GM23338 (cell line): ENCODE measurements around the gene SAMD4A. TPM values are rescaled to one million over a fixed set of nuclear protein-coding genes. Genes with fewer than 3 reads are reported as not detected.

ENCODE experiments used
- CREB1 ChIP-seq: fragments of 250-450 bp; sonication (Bioruptor Pico); IDR thresholded peaks from 2 replicates; pipeline ENCODE4 v1.5.0; 2020; ENCODE audit warnings: low read depth, mild to moderate bottlenecking, moderate library complexity
- JUNB ChIP-seq: IDR thresholded peaks from one replicate; pipeline ENCODE4 v1.6.1; 2016; ENCODE audit warnings: antibody characterized with exemption; ENCODE audit not compliant: unreplicated experiment
- ZNF331 ChIP-seq: fragments of 250-450 bp; sonication (Bioruptor Pico); IDR thresholded peaks from 2 replicates; pipeline ENCODE4 v1.5.0; 2020; ENCODE audit warnings: low read depth, mild to moderate bottlenecking, moderate library complexity
- ZNF462 ChIP-seq: fragments of 250-450 bp; sonication (Bioruptor Pico); IDR thresholded peaks from 2 replicates; pipeline ENCODE4 v1.5.0; 2020; ENCODE audit warnings: mild to moderate bottlenecking, moderate library complexity
- polyA plus RNA-seq: library from polyadenylated mRNA; unstranded; fragments of >200 nt; fragmentation: Nextera tagmentation; extraction: Ambion mirVana; gene quantifications from 2 replicates; pipeline ENCODE4 v1.2.1, GENCODE V29; 2016
- total RNA-seq: library from RNA; depleted of rRNA; stranded (reverse); fragments of >200 nt; shearing (Covaris generic); gene quantifications from 2 replicates; pipeline ENCODE4 v1.2.3, GENCODE V29; 2014
- TF ChIP-seq, protein P1 (sequence below): IDR thresholded peaks from one replicate; pipeline ENCODE4 v1.6.1; 2018; ENCODE audit warnings: antibody characterized with exemption; ENCODE audit not compliant: unreplicated experiment

The SAMD4A gene
- total and polyA plus RNA-seq, 2 experiments from 2014 or later = 1.6 to 6.9 TPM

GRCh38 chr14:54673193-54674045 lies 106.5 kb downstream of the SAMD4A start (continued):
- TF ChIP-seq ZNF462 (CRISPR knock-in tag) (no peak), CREB1 (no peak), JUNB (no peak), ZNF331 (CRISPR knock-in tag) (no peak)
- TF ChIP-seq, protein P1, sequence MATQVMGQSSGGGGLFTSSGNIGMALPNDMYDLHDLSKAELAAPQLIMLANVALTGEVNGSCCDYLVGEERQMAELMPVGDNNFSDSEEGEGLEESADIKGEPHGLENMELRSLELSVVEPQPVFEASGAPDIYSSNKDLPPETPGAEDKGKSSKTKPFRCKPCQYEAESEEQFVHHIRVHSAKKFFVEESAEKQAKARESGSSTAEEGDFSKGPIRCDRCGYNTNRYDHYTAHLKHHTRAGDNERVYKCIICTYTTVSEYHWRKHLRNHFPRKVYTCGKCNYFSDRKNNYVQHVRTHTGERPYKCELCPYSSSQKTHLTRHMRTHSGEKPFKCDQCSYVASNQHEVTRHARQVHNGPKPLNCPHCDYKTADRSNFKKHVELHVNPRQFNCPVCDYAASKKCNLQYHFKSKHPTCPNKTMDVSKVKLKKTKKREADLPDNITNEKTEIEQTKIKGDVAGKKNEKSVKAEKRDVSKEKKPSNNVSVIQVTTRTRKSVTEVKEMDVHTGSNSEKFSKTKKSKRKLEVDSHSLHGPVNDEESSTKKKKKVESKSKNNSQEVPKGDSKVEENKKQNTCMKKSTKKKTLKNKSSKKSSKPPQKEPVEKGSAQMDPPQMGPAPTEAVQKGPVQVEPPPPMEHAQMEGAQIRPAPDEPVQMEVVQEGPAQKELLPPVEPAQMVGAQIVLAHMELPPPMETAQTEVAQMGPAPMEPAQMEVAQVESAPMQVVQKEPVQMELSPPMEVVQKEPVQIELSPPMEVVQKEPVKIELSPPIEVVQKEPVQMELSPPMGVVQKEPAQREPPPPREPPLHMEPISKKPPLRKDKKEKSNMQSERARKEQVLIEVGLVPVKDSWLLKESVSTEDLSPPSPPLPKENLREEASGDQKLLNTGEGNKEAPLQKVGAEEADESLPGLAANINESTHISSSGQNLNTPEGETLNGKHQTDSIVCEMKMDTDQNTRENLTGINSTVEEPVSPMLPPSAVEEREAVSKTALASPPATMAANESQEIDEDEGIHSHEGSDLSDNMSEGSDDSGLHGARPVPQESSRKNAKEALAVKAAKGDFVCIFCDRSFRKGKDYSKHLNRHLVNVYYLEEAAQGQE = no peak
